DOHH2 (cell line): ENCODE results near the gene CYB5B.
A peak's percentile ranks its signal among the peaks of the same experiment; 100 is the strongest.

Source experiments
- H3F3A ChIP-seq: fragments of 200-600 bp; sonication (generic), shearing (Covaris generic); 2 replicates; pipeline ENCODE4 v1.6.0; 2016; ENCODE audit warnings: antibody characterized with exemption, mild to moderate bottlenecking; ENCODE audit not compliant: control insufficient read depth, insufficient read depth
- H3K27ac ChIP-seq: fragments of 200-600 bp; sonication (generic); 2 replicates; pipeline ENCODE4 v1.5.1; 2014; ENCODE audit warnings: low read depth, mild to moderate bottlenecking, low read length, moderate library complexity
- H3K27me3 ChIP-seq: fragments of 200-600 bp; sonication (generic); 2 replicates; pipeline ENCODE4 v1.6.1; 2014; ENCODE audit warnings: mild to moderate bottlenecking, low read length, mixed read lengths; ENCODE audit not compliant: control insufficient read depth
- H3K36me3 ChIP-seq: fragments of 200-600 bp; sonication (generic); 2 replicates; pipeline ENCODE4 v1.6.1; 2014; ENCODE audit warnings: mild to moderate bottlenecking, low read length, moderate library complexity, mixed read lengths; ENCODE audit not compliant: control insufficient read depth
- H3K4me1 ChIP-seq: fragments of 200-600 bp; sonication (generic); 2 replicates; pipeline ENCODE4 v1.6.1; 2014; ENCODE audit warnings: mild to moderate bottlenecking, low read length, mixed read lengths; ENCODE audit not compliant: control insufficient read depth
- H3K4me2 ChIP-seq: fragments of 200-600 bp; sonication (generic); 2 replicates; pipeline ENCODE4 v1.6.0; 2014; ENCODE audit warnings: mild to moderate bottlenecking, low read length, moderate library complexity
- H3K4me3 ChIP-seq: fragments of 200-600 bp; sonication (generic); 2 replicates; pipeline ENCODE4 v1.5.1; 2014; ENCODE audit warnings: mild to moderate bottlenecking, low read length, mixed read lengths
- H3K79me2 ChIP-seq: fragments of 200-600 bp; sonication (generic); 2 replicates; pipeline ENCODE4 v1.6.1; 2014; ENCODE audit warnings: mild to moderate bottlenecking, low read length, mixed read lengths; ENCODE audit not compliant: control insufficient read depth
- H3K9me2 ChIP-seq: fragments of 200-600 bp; sonication (generic); replicated peaks from 2 replicates; pipeline ENCODE4 v1.6.1; 2014; ENCODE audit warnings: mild to moderate bottlenecking, low read length, mixed read lengths; ENCODE audit not compliant: control insufficient read depth
- H3K9me3 ChIP-seq: fragments of 200-600 bp; sonication (generic); 2 replicates; pipeline ENCODE4 v1.6.1; 2014; ENCODE audit warnings: antibody characterized with exemption, low read length, mixed read lengths; ENCODE audit not compliant: control insufficient read depth, insufficient read depth
- H4K20me1 ChIP-seq: fragments of 200-600 bp; sonication (generic); 2 replicates; pipeline ENCODE4 v1.6.0; 2014; ENCODE audit warnings: low read depth, mild to moderate bottlenecking, antibody characterized with exemption, low read length, moderate library complexity; ENCODE audit not compliant: control insufficient read depth, insufficient read depth
- EZH2phosphoT487 ChIP-seq: fragments of 200-600 bp; sonication (generic); IDR thresholded peaks from 2 replicates; pipeline ENCODE4 v1.6.1; 2017; ENCODE audit warnings: borderline replicate concordance, mild to moderate bottlenecking, antibody characterized with exemption, low read length, moderate library complexity, mixed read lengths
- TF ChIP-seq, protein P1 (sequence below): fragments of 200-600 bp; sonication (generic); IDR thresholded peaks from one replicate; pipeline ENCODE4 v1.5.1; 2014; ENCODE audit warnings: antibody characterized with exemption, mild to moderate bottlenecking, low read depth, low read length; ENCODE audit not compliant: poor library complexity, severe bottlenecking

Gene CYB5B

DNA sequence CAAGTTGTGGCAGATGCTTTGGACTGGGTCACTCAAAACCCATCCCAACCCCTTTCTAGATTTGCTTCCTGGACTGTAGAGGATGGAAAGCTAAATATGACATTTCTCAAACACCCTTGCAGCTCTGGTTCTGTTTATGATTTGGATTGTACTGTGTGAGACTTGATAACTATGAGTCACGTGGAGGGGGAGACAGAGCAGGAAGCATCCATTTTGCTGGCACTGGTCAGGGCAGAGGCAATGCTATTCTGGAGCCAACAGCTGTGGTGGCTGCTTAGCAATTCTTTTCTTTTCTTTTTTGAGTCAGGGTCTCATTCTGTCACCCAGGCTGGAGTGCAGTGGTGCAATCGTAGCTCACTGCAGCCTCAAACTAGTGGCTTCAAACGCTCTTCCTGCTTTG lies 25.1 kb upstream of the CYB5B start:
- no peaks in the 10 kb centered on the region for H3K27me3 ChIP-seq
- no peak for TF ChIP-seq EZH2phosphoT487
- TF ChIP-seq, protein P1, sequence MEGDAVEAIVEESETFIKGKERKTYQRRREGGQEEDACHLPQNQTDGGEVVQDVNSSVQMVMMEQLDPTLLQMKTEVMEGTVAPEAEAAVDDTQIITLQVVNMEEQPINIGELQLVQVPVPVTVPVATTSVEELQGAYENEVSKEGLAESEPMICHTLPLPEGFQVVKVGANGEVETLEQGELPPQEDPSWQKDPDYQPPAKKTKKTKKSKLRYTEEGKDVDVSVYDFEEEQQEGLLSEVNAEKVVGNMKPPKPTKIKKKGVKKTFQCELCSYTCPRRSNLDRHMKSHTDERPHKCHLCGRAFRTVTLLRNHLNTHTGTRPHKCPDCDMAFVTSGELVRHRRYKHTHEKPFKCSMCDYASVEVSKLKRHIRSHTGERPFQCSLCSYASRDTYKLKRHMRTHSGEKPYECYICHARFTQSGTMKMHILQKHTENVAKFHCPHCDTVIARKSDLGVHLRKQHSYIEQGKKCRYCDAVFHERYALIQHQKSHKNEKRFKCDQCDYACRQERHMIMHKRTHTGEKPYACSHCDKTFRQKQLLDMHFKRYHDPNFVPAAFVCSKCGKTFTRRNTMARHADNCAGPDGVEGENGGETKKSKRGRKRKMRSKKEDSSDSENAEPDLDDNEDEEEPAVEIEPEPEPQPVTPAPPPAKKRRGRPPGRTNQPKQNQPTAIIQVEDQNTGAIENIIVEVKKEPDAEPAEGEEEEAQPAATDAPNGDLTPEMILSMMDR, result no peak
- H3K4me2 ChIP-seq, result no peak overlapping the region
- H3K9me3 ChIP-seq, result no peaks in the 10 kb centered on the region
- H3K9me2 ChIP-seq, result no peaks in the 10 kb centered on the region
- H3K4me1 ChIP-seq, result peaks cover 15% of the 10 kb centered on the region
- no peak overlapping the region for H3K27ac ChIP-seq
- no peaks in the 10 kb centered on the region for H3K36me3 ChIP-seq
- H3K79me2 ChIP-seq, result no peaks in the 10 kb centered on the region
- H4K20me1 ChIP-seq, result no peaks in the 10 kb centered on the region
- no peak overlapping the region for H3K4me3 ChIP-seq
- H3F3A ChIP-seq, result no peaks in the 10 kb centered on the region

DNA sequence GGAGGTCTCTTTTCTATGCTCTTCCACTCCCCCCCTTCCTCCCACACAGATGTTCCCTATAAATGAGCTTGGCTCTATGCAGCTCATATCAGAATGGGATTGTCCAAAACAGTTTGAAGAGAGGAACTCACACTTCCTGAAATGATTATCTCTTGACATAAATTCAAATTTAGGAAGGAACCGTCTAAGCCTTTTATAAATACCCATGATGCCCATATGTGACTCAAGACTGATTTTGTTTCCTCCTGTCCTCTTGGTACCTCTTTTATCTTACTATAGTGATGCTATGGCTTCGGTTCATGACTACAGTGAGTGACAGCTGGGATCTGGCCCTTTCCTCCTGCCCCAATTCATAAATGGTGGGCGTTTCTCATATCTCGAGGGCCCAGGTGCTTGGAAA lies 22.0 kb upstream of the CYB5B start:
- no peaks in the 10 kb centered on the region for H3K9me3 ChIP-seq
- no peaks in the 10 kb centered on the region for H3K79me2 ChIP-seq
- H3K36me3 ChIP-seq, result no peaks in the 10 kb centered on the region
- H3F3A ChIP-seq, result no peaks in the 10 kb centered on the region
- peak overlapping the region; percentile 29 for H3K4me2 ChIP-seq
- H4K20me1 ChIP-seq, result no peaks in the 10 kb centered on the region
- H3K9me2 ChIP-seq, result no peaks in the 10 kb centered on the region
- H3K4me3 ChIP-seq, result no peak overlapping the region
- H3K27ac ChIP-seq, result no peak overlapping the region
- TF ChIP-seq, protein P1, result no peak
- no peak for TF ChIP-seq EZH2phosphoT487
- no peaks in the 10 kb centered on the region for H3K27me3 ChIP-seq
- peaks cover 8% of the 10 kb centered on the region for H3K4me1 ChIP-seq

- no peaks in the 10 kb centered on the region for H3K9me2 ChIP-seq
- no peaks in the 10 kb centered on the region for H4K20me1 ChIP-seq
- no peak for TF ChIP-seq EZH2phosphoT487
- TF ChIP-seq, protein P1, result no peak
- H3K4me1 ChIP-seq, result peaks cover 8% of the 10 kb centered on the region
- no peaks in the 10 kb centered on the region for H3K36me3 ChIP-seq
- H3F3A ChIP-seq, result no peaks in the 10 kb centered on the region
- H3K4me2 ChIP-seq, result no peak overlapping the region
- H3K4me3 ChIP-seq, result no peak overlapping the region
- H3K27me3 ChIP-seq, result no peaks in the 10 kb centered on the region
- H3K9me3 ChIP-seq, result no peaks in the 10 kb centered on the region
- H3K27ac ChIP-seq, result no peak overlapping the region
- H3K79me2 ChIP-seq, result no peaks in the 10 kb centered on the region
These were observed 20.1 kb upstream of the CYB5B start for GRCh38 chr16:69404275-69404805.

- H3K27me3 ChIP-seq, result no peaks in the 10 kb centered on the region
- H3K4me3 ChIP-seq, result no peak overlapping the region
- no peaks in the 10 kb centered on the region for H3K9me2 ChIP-seq
- no peaks in the 10 kb centered on the region for H4K20me1 ChIP-seq
- no peaks in the 10 kb centered on the region for H3K36me3 ChIP-seq
- no peaks in the 10 kb centered on the region for H3K9me3 ChIP-seq
- no peaks in the 10 kb centered on the region for H3K79me2 ChIP-seq
- peaks cover 8% of the 10 kb centered on the region for H3K4me1 ChIP-seq
- H3K4me2 ChIP-seq, result no peak overlapping the region
- no peaks in the 10 kb centered on the region for H3F3A ChIP-seq
- H3K27ac ChIP-seq, result no peak overlapping the region
- TF ChIP-seq, protein P1, result no peak
- no peak for TF ChIP-seq EZH2phosphoT487
These were observed 19.1 kb upstream of the CYB5B start for GRCh38 chr16:69405326-69405725.
